ENCODE data around the gene PRKN. TPM values are rescaled to one million over a fixed set of nuclear protein-coding genes. Genes with fewer than 3 reads are reported as not detected.

PRKN gene
- total RNA-seq, 1 donor from 2014 or later: 1.2 TPM

GRCh38 chr6:162468326-162468725 lies 259.2 kb downstream of the PRKN start:
- TF ChIP-seq CTCF (IDR thresholded peaks at IDR 0.05; ENCODE audit: insufficient read depth, low read length, poor library complexity, severe bottlenecking): no peak
- no peak overlapping the region for H3K4me3 ChIP-seq (ENCODE audit: low read depth, low read length)
- DNase-seq (ENCODE audit: low read depth): no peak
- H3K27me3 ChIP-seq (ENCODE audit: control insufficient read depth, insufficient read depth, low read length): no peaks in the 10 kb centered on the region
- H3K36me3 ChIP-seq (ENCODE audit: control insufficient read depth, insufficient read depth, low read length): no peaks in the 10 kb centered on the region

GRCh38 chr6:162467679-162468078 lies 259.9 kb downstream of the PRKN start:
- Histone ChIP-seq H3K4me3 (ENCODE audit: low read depth, low read length) (no peak overlapping the region), H3K36me3 (ENCODE audit: control insufficient read depth, insufficient read depth, low read length) (no peaks in the 10 kb centered on the region), H3K27me3 (ENCODE audit: control insufficient read depth, insufficient read depth, low read length) (no peaks in the 10 kb centered on the region)
- no peak for DNase-seq (ENCODE audit: low read depth)
- no peak for TF ChIP-seq CTCF (IDR thresholded peaks at IDR 0.05; ENCODE audit: insufficient read depth, low read length, poor library complexity, severe bottlenecking)

GRCh38 chr6:162463576-162463975 lies 264.0 kb downstream of the PRKN start:
- Histone ChIP-seq H3K36me3 (ENCODE audit: control insufficient read depth, insufficient read depth, low read length) (no peaks in the 10 kb centered on the region), H3K4me3 (ENCODE audit: low read depth, low read length) (no peak overlapping the region), H3K27me3 (ENCODE audit: control insufficient read depth, insufficient read depth, low read length) (no peaks in the 10 kb centered on the region)
- no peak for TF ChIP-seq CTCF (IDR thresholded peaks at IDR 0.05; ENCODE audit: insufficient read depth, low read length, poor library complexity, severe bottlenecking)
- no peak for DNase-seq (ENCODE audit: low read depth)

GRCh38 chr6:162459985-162460384 lies 267.6 kb downstream of the PRKN start:
- TF ChIP-seq CTCF (IDR thresholded peaks at IDR 0.05; ENCODE audit: insufficient read depth, low read length, poor library complexity, severe bottlenecking): no peak
- no peaks in the 10 kb centered on the region for H3K36me3 ChIP-seq (ENCODE audit: control insufficient read depth, insufficient read depth, low read length)
- DNase-seq (ENCODE audit: low read depth): no peak

GRCh38 chr6:162450358-162450757 lies 277.2 kb downstream of the PRKN start:
- Histone ChIP-seq H3K4me3 (ENCODE audit: low read depth, low read length) (no peak overlapping the region), H3K36me3 (ENCODE audit: control insufficient read depth, insufficient read depth, low read length) (no peaks in the 10 kb centered on the region), H3K27me3 (ENCODE audit: control insufficient read depth, insufficient read depth, low read length) (no peaks in the 10 kb centered on the region)
- TF ChIP-seq CTCF (IDR thresholded peaks at IDR 0.05; ENCODE audit: insufficient read depth, low read length, poor library complexity, severe bottlenecking): no peak
- no peak for DNase-seq (ENCODE audit: low read depth)

More at GRCh38 chr6:162459985-162460384, 267.6 kb downstream of the PRKN start:
- H3K27me3 ChIP-seq (ENCODE audit: control insufficient read depth, insufficient read depth, low read length): no peaks in the 10 kb centered on the region
- H3K4me3 ChIP-seq (ENCODE audit: low read depth, low read length): no peak overlapping the region

GRCh38 chr6:162448294-162448693 lies 279.3 kb downstream of the PRKN start:
- no peak for DNase-seq (ENCODE audit: low read depth)
- TF ChIP-seq CTCF (IDR thresholded peaks at IDR 0.05; ENCODE audit: insufficient read depth, low read length, poor library complexity, severe bottlenecking): no peak
- H3K36me3 ChIP-seq (ENCODE audit: control insufficient read depth, insufficient read depth, low read length): no peaks in the 10 kb centered on the region
- H3K27me3 ChIP-seq (ENCODE audit: control insufficient read depth, insufficient read depth, low read length): no peaks in the 10 kb centered on the region
- no peak overlapping the region for H3K4me3 ChIP-seq (ENCODE audit: low read depth, low read length)

Measured in kidney epithelial cell (primary cell).